Astrocyte (in vitro differentiated cells and primary cell): ENCODE data around the gene MYH10. TPM values are rescaled to one million over a fixed set of nuclear protein-coding genes. Genes with fewer than 3 reads are reported as not detected.

ENCODE experiments used
- DNase-seq: peaks from one replicate; pipeline ENCODE4 v3.0.0-alpha.2; 2010; ENCODE audit warnings: low read depth
- FAIRE-seq: peaks from 2 replicates; lab custom pipeline; 2011; peaks lifted over from hg19 to GRCh38; lab: Jason Lieb, UNC
- H2AFZ ChIP-seq: 2 replicates; pipeline ENCODE4 v1.6.0; 2012; ENCODE audit warnings: low read depth, low read length, inconsistent platforms
- H3K27ac ChIP-seq: 2 replicates; pipeline ENCODE4 v1.5.1; 2011; ENCODE audit warnings: low read depth, low read length, inconsistent platforms
- H3K27me3 ChIP-seq: 2 replicates; pipeline ENCODE4 v1.6.0; 2011; ENCODE audit warnings: low read length, inconsistent platforms; ENCODE audit not compliant: insufficient read depth
- H3K36me3 ChIP-seq: 2 replicates; pipeline ENCODE4 v1.5.1; 2011; ENCODE audit warnings: low read length, inconsistent platforms; ENCODE audit not compliant: insufficient read depth
- H3K4me1 ChIP-seq: 2 replicates; pipeline ENCODE4 v1.5.1; 2011; ENCODE audit warnings: low read length, inconsistent platforms; ENCODE audit not compliant: insufficient read depth
- H3K4me2 ChIP-seq: 2 replicates; pipeline ENCODE4 v1.6.0; 2012; ENCODE audit warnings: low read length, inconsistent platforms
- H3K4me3 ChIP-seq: 2 replicates; pipeline ENCODE4 v1.5.1; 2011; ENCODE audit warnings: low read depth, mild to moderate bottlenecking, low read length, inconsistent platforms; ENCODE audit not compliant: insufficient read depth
- H3K79me2 ChIP-seq: 2 replicates; pipeline ENCODE4 v1.6.0; 2012; ENCODE audit warnings: mild to moderate bottlenecking, low read length, inconsistent platforms; ENCODE audit not compliant: insufficient read depth
- H3K9ac ChIP-seq: 2 replicates; pipeline ENCODE4 v1.6.0; 2012; ENCODE audit warnings: mild to moderate bottlenecking, low read length, inconsistent platforms
- H3K9me3 ChIP-seq: 2 replicates; pipeline ENCODE4 v1.5.1; 2012; ENCODE audit warnings: low read depth, mild to moderate bottlenecking, low read length, inconsistent platforms; ENCODE audit not compliant: insufficient read depth
- H4K20me1 ChIP-seq: 2 replicates; pipeline ENCODE4 v1.6.0; 2012; ENCODE audit warnings: low read length, inconsistent platforms; ENCODE audit not compliant: insufficient read depth
- H3K27ac Mint-ChIP-seq: one replicate; pipeline ENCODE4 v1.8.0; 2021; ENCODE audit warnings: mild to moderate bottlenecking, mixed read lengths; ENCODE audit not compliant: unreplicated experiment
- H3K27me3 Mint-ChIP-seq: one replicate; pipeline ENCODE4 v1.8.0; 2021; ENCODE audit warnings: low read depth, mixed read lengths; ENCODE audit not compliant: unreplicated experiment
- H3K36me3 Mint-ChIP-seq: one replicate; pipeline ENCODE4 v1.8.0; 2021; ENCODE audit warnings: low read depth, mixed read lengths; ENCODE audit not compliant: unreplicated experiment
- H3K4me1 Mint-ChIP-seq: one replicate; pipeline ENCODE4 v1.8.0; 2021; ENCODE audit warnings: low read depth, mixed read lengths; ENCODE audit not compliant: unreplicated experiment
- H3K4me3 Mint-ChIP-seq: one replicate; pipeline ENCODE4 v1.8.0; 2021; ENCODE audit warnings: mild to moderate bottlenecking, moderate library complexity, mixed read lengths; ENCODE audit not compliant: unreplicated experiment
- H3K9me3 Mint-ChIP-seq: one replicate; pipeline ENCODE4 v1.8.0; 2021; ENCODE audit warnings: mild to moderate bottlenecking, mixed read lengths; ENCODE audit not compliant: unreplicated experiment
- CTCF ChIP-seq: IDR thresholded peaks from 2 replicates; pipeline ENCODE4 v1.5.1; 2011; ENCODE audit warnings: low read depth, mild to moderate bottlenecking, inconsistent platforms, low read length, moderate library complexity; ENCODE audit not compliant: insufficient read depth
- EZH2 ChIP-seq: IDR thresholded peaks from 2 replicates; pipeline ENCODE4 v1.6.1; 2012; ENCODE audit warnings: mild to moderate bottlenecking, low read length, inconsistent platforms; ENCODE audit not compliant: insufficient read depth
- total RNA-seq: library from RNA; stranded (reverse); gene quantifications from 2 replicates; pipeline ENCODE4 v1.2.1, GENCODE V29; 2021

MYH10 gene
- total RNA-seq, 1 donor from 2014 or later = 150 TPM

DNA sequence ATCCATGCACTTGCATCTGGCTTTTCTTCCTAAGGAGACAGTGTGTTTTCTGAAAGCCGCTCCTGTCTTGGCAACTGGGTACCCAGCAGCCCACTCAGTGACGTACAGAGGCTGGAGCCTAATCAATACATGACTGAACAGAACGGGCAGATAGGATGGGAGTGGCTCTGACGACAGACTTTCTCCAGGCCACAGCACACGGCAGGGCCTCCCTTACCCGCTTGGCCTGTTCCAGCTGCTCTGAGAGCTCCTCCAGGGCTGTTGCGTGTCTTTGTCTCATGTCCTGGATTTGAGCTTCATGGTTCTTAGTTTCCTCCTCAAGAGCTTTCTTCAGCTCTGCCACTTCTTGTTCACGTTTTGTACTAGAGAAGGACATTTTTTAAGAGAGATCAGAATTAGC, 129.9 kb downstream of the MYH10 start:
- Mint-ChIP-seq H3K27me3 (no peaks in the 10 kb centered on the region), H3K9me3 (peaks cover 2% of the 10 kb centered on the region), H3K27ac (no peak overlapping the region), H3K36me3 (peaks cover 24% of the 10 kb centered on the region), H3K4me1 (peaks cover 4% of the 10 kb centered on the region), H3K4me3 (no peak overlapping the region)
- Histone ChIP-seq H3K79me2 (no peaks in the 10 kb centered on the region), H3K4me1 (no peaks in the 10 kb centered on the region), H3K9me3 (no peaks in the 10 kb centered on the region), H3K9ac (no peak overlapping the region), H3K36me3 (peaks cover 54% of the 10 kb centered on the region), H3K27ac (no peak overlapping the region), H4K20me1 (peaks cover 24% of the 10 kb centered on the region), H3K4me3 (no peak overlapping the region), H2AFZ (no peak overlapping the region), H3K4me2 (no peak overlapping the region), H3K27me3 (no peaks in the 10 kb centered on the region)
- FAIRE-seq = no peak
- TF ChIP-seq EZH2 (no peak), CTCF (no peak)
- DNase-seq = no peak

- Mint-ChIP-seq H3K36me3 (peaks cover 21% of the 10 kb centered on the region), H3K4me3 (no peak overlapping the region), H3K27me3 (no peaks in the 10 kb centered on the region), H3K9me3 (peaks cover 2% of the 10 kb centered on the region), H3K27ac (no peak overlapping the region), H3K4me1 (peaks cover 7% of the 10 kb centered on the region)
- no peak for TF ChIP-seq CTCF
- TF ChIP-seq EZH2 = no peak
- FAIRE-seq (no peak), DNase-seq (no peak)
- Histone ChIP-seq H3K36me3 (peaks cover 54% of the 10 kb centered on the region), H3K79me2 (no peaks in the 10 kb centered on the region), H3K9ac (no peak overlapping the region), H4K20me1 (peaks cover 27% of the 10 kb centered on the region), H3K27ac (no peak overlapping the region), H3K4me2 (no peak overlapping the region), H3K27me3 (no peaks in the 10 kb centered on the region), H3K4me3 (no peak overlapping the region), H3K4me1 (no peaks in the 10 kb centered on the region), H2AFZ (no peak overlapping the region), H3K9me3 (no peaks in the 10 kb centered on the region)
Observed at GRCh38 chr17:8499614-8500013, 130.9 kb downstream of the MYH10 start.

- FAIRE-seq (no peak), DNase-seq (no peak)
- Histone ChIP-seq H3K9ac (no peak overlapping the region), H3K9me3 (no peaks in the 10 kb centered on the region), H4K20me1 (peaks cover 27% of the 10 kb centered on the region), H3K36me3 (peaks cover 54% of the 10 kb centered on the region), H2AFZ (no peak overlapping the region), H3K27ac (no peak overlapping the region), H3K27me3 (no peaks in the 10 kb centered on the region), H3K4me3 (no peak overlapping the region), H3K79me2 (no peaks in the 10 kb centered on the region), H3K4me2 (no peak overlapping the region), H3K4me1 (no peaks in the 10 kb centered on the region)
- no peak for TF ChIP-seq EZH2
- no peaks in the 10 kb centered on the region for H3K27me3 Mint-ChIP-seq
- H3K9me3 Mint-ChIP-seq = peaks cover 2% of the 10 kb centered on the region
- H3K4me1 Mint-ChIP-seq = peaks cover 8% of the 10 kb centered on the region
- no peak overlapping the region for H3K27ac Mint-ChIP-seq
- peaks cover 19% of the 10 kb centered on the region for H3K36me3 Mint-ChIP-seq
- no peak overlapping the region for H3K4me3 Mint-ChIP-seq
Observed at GRCh38 chr17:8499171-8499570, 131.4 kb downstream of the MYH10 start.
